ENCODE measurements around the gene PANX2.
A peak's percentile ranks its signal among the peaks of the same experiment; 100 is the strongest.
"Not testable (repeated sequence)": the region's sequence is repeated elsewhere in the genome, so short reads cannot be mapped to it uniquely, and the experiment has no call there.

Gene PANX2, protein sequence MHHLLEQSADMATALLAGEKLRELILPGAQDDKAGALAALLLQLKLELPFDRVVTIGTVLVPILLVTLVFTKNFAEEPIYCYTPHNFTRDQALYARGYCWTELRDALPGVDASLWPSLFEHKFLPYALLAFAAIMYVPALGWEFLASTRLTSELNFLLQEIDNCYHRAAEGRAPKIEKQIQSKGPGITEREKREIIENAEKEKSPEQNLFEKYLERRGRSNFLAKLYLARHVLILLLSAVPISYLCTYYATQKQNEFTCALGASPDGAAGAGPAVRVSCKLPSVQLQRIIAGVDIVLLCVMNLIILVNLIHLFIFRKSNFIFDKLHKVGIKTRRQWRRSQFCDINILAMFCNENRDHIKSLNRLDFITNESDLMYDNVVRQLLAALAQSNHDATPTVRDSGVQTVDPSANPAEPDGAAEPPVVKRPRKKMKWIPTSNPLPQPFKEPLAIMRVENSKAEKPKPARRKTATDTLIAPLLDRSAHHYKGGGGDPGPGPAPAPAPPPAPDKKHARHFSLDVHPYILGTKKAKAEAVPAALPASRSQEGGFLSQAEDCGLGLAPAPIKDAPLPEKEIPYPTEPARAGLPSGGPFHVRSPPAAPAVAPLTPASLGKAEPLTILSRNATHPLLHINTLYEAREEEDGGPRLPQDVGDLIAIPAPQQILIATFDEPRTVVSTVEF

DNA sequence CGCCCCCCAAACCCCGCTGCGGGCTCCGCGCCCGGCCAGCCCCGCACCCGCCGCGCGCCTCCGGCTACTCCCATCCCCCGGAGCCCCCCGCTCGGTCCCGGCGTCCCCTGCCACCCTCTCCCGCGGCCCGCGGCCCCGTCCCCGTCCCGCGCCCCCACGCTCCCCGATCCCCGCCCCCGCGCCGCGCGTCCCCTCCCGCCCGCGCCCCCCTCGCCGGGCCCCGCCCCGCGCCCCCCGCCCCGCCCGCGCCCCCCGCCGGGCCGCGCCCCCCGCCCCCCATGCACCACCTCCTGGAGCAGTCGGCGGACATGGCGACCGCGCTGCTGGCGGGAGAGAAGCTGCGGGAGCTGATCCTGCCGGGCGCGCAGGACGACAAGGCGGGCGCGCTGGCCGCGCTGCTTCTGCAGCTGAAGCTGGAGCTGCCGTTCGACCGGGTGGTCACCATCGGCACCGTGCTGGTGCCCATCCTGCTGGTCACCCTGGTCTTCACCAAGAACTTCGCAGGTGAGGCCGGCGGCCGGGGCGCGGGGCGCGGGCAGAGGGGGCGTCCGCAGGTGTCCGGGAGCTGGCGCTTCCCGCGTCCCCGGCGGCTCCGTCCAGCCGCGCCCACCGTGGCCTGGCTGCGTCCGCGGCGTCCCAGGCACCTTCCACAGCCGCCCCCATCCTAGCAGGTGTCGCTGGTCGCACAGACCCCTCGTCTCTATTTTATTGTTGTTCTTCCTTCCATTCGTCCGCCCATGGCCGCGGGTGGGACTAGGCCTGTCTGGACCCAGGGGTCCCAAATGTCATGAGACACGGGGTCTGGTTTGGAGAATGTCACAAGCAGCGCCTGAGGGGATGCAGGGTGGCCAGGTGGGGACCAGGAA lies at the start of gene PANX2:
Gene PANX2 (plus strand): TSS at position 279 of the 866 bp plus-strand sequence. CDS start 0 bp downstream, at position 279.
- H3K27ac ChIP-seq, result peak within 1 kb of the TSS in 1 of 21 experiments; percentile 6

DNA sequence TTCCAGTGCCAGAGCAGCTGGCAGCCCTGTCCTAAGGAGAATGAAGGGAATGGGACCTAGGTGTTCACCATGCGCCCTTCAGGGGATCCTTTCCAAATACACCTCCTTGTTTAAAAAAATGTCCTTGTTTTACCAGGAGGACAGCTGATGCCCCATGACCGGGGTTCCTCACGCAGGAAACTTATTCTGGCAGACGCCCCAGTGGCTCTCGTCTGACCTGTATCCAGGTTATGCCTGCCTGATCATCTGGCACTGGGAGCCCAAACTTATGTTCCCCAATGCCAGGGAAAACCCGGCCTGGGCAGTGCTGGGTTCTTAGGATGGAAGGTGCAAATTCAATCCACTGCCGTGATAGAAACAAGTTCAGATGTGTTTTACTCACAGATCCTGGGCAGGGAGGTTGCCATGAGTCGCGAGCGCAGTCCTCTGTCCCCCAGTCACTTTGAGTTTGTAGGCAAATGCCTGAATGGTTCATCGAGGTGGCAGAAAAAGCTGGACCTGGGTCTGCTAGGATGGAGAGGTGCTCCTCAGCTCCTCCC lies 49.3 kb upstream of the PANX2 start:
- Histone ChIP-seq H3K27ac (no peak overlapping the region), H3K4me3 (no peak overlapping the region)

More for the DNA sequence above, at the start of gene PANX2:
- peak within 1 kb of the TSS; percentile 13 to 52 (median 39) for H3K4me3 ChIP-seq

DNA sequence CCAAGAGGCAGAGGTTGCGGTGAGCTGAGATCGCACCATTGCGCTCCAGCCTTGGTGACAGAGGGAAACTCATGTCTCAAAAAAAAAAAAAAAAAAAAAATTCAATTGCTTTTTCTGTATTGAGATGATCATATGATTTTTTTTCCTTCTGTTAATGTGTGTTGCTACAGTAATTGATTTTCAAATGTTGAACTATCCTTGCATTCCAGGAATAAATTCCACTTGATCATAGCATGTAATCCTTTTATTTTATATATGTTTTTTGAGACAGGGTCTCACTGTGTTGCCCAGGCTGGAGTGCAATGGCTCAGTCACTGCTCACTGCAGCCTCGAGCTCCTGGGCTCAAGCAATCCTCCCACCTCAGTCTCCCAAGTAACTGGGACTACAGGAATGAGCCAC lies 47.4 kb upstream of the PANX2 start:
- no peak overlapping the region for H3K27ac ChIP-seq

DNA sequence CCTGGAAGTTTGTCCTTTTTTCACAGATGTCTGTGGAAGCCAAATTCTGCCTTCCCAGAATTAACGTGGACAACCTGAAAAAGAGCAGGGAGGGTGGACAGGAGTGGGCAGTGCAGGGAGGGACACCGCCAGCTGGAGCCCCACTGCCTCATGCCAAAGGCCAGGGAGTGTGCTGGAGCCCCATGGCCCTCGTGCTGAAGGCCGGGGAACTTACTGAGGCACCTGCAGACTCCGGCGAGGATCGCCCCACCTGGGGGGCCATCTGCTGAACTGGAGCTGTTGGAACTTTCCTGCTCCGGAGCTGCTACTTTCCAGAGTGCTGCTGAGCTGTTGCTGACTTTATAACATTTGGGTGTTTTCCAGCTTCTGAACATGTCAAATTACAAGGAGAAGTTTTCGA lies 45.5 kb upstream of the PANX2 start:
- Histone ChIP-seq H3K27ac (no peak overlapping the region), H3K4me3 (no peak overlapping the region)

More for the DNA sequence above, 47.4 kb upstream of the PANX2 start:
- H3K4me3 ChIP-seq, result no peak overlapping the region

DNA sequence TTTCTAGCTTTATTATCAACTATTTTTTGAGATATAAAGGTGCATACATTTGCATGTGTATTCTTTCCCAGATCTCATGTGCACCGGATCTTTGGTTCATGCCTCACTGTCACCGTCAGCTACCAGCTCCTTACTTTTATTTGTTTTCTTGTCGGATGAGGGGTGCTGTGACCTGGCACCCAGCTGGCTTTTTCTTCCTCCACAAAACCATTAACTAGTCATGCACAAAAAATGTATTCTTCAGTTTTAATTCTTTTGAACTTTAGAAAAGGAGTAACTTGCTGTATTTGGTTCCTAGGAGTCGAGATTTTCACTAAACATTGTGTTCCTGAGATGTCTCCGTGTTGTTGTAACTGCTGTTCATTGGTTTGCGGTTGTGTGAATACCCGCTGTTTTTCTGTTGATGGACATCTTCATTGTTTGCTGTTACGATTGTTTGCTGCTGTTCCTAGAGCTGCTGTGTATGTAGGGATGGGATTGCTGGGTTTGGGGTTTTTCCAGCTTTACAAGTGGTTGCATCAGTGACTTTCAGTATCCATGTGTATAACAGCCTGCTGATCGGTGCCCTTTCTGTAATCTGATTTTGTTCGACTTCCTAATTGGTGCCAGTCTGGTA lies 41.3 kb upstream of the PANX2 start:
- Histone ChIP-seq H3K27ac (no peak overlapping the region), H3K4me3 (no peak overlapping the region)

DNA sequence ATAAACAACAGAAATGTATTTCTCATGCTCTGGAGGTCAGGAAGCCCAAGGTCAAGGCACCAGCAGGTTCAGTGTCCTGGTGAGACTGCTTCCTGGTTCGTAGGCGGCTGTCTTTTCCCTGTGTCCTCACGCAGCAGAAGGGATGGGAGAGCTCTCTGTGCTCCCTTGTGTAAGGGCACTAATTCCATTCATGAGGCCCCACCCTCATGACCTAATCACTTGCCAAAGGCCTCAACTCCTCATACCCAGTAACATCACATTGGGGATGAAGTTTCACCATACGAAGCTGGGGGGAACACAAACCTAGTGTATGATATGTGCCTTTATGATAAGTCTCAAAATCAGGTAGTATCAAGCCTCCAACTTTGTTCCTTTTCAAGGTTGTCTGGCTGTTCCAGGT lies 38.6 kb upstream of the PANX2 start:
- H3K4me3 ChIP-seq, result no peak overlapping the region

DNA sequence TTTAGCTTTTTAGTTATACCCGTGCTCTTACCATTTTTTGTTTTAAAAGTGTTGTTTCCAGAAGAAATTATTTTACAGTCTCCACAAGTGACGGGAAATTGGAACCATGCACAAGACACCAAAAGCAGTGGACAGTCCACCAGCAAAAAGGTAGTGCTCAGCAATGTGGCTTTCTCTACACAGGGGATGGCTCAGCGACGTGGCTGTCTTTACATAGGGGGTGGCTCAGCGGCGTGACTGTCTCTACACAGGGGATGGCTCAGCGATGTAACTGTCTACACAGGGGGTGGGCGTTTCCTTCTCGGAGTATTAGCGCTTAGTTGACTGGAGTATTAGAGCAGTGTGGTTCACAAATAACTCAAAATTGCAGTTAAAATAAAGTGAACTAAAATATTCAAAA lies 36.0 kb upstream of the PANX2 start:
- Histone ChIP-seq H3K27ac (no peak overlapping the region), H3K4me3 (no peak overlapping the region)

More for the DNA sequence above, 38.6 kb upstream of the PANX2 start:
- no peak overlapping the region for H3K27ac ChIP-seq

DNA sequence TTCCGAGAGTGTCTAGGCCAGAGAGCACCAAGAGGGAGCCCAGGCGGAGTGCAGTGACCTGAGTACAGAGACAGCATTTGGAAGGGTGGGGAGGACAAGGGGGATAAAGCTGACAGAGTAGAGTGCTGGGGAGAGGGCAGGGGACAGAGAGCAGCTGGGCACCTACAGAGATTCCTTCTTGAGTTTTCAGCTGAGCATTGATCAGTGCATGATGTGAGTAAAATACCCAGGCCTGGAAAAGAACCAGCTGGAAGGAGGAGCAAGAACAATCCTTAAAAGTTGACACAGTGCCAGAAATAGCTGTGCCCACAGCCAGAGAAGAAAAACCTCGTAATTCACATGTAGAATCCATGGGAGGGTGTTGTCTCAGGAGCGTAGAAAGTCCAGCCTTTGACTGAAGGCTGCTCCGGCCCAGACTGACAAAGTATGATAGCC lies 33.9 kb upstream of the PANX2 start:
- Histone ChIP-seq H3K4me3 (no peak overlapping the region), H3K27ac (no peak overlapping the region)

DNA sequence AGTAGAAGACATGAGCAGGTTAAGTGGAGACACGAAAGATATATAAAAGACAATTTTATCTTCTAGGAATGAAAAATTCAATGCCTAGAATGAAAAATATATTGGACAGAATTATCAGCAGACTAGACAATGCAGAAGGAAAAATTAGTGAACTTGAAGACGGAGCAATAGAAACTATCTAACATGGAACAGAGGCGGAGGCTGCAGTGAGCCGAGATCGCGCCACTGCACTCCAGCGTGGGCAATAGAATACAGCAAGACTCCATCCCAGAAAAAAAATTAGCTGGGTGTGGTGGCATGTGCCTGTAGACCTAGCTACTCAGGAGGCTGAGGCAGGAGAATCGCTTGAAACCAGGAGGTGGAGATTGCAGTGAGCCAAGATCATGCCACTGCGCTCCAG lies 33.3 kb upstream of the PANX2 start:
- H3K27ac ChIP-seq, H3K4me3 ChIP-seq: not testable (repeated sequence)

DNA sequence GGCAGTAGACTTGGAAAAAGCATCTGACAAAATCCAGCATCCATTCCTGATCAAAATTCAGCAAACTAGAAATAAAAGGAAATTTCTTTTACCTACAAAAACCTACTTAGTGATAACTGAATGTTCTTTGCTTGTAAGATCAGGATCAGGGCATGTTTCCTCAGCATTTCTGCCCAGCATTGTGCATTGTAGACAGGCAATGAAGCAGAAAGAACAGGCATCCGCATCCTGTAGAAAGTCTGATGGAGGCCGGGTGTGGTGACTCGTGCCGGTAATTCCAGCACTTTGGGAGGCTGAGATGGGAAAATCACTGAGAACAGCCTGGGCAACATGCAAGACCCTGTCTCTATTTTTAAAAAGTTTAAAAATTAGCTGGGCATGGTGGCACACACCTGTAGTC lies 32.5 kb upstream of the PANX2 start:
- Histone ChIP-seq H3K4me3 (no peak overlapping the region), H3K27ac (no peak overlapping the region)

DNA sequence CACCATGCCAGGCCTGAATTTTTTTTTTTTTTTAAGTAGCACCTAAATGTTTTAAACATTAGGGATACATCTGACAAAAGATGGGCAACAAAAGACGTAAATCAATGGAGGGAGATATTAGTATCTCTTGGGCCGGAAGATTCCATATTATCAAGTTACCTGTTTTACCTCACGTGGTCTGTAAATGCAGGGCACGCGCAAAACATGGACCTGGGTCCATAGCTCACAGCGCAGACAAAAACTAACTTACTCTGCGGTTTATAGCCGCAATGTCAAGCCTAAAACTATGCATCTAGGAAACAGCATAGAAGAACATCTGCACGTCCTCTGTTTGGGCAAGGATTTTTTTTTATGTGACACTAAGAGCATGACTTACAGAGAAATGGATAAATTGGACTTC lies 31.5 kb upstream of the PANX2 start:
- Histone ChIP-seq H3K27ac (no peak overlapping the region), H3K4me3 (no peak overlapping the region)

DNA sequence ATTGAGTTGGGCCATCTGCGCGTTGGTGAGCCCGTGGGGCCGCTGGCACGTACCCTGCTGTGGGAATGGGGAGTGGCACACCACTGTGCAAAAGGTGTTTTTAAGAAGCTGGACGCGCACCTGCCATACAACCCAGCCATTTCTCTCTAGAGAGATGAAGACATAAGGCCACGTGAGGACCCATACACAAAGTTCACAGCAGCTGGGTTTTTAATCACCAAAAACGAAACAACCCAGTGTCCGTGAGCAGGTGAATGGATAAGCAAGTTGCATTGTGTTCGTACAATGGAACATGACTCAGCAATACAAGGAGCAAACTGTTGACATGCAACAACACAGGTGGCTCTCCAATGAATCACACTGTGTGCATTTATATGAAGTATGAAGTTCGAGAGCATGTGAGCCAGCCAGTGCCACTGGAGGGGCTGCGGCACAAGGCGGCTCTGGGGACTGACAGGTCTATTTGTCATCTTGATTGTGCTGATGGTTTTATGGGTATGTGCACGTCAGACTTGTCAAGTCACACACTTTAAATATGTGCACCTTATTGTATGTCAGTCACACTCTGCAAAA lies 30.6 kb upstream of the PANX2 start:
- H3K27ac ChIP-seq, result no peak overlapping the region
- H3K4me3 ChIP-seq, result no peak overlapping the region

DNA sequence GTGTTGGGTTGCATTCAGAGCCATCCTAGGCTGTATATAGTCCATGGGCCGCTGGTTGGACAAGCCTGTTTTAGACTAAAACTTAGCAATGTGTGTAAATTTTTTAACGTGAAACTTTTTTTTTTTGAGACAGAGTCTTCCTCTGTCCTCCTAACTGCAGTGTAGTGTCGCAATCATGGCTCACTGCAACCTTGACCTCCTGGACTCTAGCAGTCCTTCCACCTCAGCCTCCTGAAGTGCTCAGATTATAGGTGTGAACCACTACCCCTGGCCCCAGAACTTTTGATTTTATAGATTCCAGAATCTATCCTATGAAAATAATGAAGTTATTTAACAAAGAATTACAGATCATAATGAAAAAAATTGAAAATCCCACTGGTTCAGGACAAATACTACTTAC lies 29.9 kb upstream of the PANX2 start:
- no peak overlapping the region for H3K4me3 ChIP-seq
- H3K27ac ChIP-seq, result no peak overlapping the region

DNA sequence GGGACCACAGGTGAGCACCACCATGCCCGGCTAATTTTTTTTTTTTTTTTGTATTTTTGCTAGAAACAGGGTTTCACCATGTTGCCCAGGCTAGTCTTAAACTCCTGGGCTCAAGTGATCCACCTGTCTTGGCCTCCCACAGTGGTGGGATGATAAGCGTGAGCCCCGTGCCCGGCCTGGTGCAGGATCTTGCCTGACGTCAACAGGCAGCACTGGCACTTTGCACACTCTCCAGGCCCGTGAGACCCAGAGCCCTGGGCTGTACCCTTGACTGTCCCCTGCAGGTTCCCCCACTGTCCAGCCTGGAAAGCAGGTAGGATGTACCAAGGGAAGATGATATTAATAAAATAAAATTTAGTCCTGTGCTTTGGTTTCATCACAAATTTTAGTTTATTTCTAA lies 29.1 kb upstream of the PANX2 start:
- no peak overlapping the region for H3K4me3 ChIP-seq
- H3K27ac ChIP-seq, result no peak overlapping the region

DNA sequence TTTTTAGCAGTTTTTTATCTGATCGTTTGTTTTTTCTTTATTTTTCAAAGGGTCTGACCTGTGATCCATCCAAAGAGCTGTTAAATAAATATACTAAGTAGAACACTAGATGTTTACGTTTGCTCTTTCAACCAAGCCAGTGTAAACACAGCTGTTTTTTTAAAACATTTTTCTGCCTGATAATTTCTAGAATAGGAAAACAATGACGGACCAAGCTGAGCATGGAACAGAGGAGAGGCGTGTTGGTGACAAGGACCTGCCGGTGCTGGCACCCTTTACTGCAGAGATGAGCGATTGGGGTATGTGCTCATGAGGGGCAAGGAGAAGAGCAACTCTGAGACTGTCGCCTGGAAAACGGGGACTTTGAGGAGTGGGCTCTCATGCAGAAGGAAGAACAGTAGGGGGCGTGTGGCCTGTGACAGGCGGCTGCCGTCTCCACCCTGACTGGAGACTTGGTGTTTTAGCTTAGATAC lies 28.6 kb upstream of the PANX2 start:
- Histone ChIP-seq H3K27ac (no peak overlapping the region), H3K4me3 (no peak overlapping the region)

DNA sequence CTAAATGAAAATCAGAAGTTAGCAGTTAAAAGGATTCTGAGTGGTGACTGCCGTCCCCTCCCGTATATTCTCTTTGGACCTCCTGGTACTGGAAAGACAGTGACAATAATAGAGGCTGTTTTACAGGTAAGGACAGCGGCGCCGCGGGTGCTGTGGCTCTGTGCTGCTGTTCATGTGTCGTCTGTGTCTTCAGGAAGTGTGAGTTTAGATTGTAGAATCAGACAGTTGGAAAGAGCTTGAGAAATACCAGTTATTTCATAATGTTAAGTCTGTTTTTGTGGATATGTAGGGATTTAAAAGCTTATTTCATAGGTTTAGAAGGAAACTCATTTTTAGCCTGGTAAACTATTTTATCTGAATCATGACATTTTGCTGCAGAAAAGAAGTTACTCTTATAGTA lies 27.4 kb upstream of the PANX2 start:
- Histone ChIP-seq H3K27ac (no peak overlapping the region), H3K4me3 (no peak overlapping the region)

DNA sequence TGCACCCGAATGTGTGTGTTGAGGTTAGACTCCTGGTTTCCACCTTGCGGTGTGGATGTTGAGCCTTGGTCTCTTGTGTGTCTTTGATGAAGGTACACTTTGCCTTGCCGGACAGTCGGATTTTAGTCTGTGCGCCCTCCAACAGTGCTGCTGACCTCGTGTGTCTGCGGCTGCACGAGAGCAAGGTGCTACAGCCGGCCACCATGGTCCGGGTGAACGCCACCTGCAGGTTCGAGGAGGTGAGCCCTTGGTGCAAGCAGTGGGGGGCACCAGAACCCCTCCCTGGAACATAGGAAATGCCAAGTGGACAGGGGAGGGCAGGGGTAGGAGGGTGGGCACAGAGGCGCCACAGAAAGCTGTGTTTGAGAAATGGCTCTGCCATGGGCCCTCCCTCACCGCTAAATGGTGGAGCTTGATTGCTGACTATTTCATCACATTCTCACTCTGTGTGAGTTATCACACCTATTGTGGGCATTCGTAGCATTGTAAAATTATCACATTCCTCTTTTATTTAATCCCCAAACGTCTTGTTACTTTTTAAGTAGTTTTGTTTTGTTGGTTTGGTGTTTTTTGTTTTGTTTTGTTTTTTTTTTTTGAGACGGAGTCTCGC lies 26.4 kb upstream of the PANX2 start:
- Histone ChIP-seq H3K4me3 (no peak overlapping the region), H3K27ac (no peak overlapping the region)

DNA sequence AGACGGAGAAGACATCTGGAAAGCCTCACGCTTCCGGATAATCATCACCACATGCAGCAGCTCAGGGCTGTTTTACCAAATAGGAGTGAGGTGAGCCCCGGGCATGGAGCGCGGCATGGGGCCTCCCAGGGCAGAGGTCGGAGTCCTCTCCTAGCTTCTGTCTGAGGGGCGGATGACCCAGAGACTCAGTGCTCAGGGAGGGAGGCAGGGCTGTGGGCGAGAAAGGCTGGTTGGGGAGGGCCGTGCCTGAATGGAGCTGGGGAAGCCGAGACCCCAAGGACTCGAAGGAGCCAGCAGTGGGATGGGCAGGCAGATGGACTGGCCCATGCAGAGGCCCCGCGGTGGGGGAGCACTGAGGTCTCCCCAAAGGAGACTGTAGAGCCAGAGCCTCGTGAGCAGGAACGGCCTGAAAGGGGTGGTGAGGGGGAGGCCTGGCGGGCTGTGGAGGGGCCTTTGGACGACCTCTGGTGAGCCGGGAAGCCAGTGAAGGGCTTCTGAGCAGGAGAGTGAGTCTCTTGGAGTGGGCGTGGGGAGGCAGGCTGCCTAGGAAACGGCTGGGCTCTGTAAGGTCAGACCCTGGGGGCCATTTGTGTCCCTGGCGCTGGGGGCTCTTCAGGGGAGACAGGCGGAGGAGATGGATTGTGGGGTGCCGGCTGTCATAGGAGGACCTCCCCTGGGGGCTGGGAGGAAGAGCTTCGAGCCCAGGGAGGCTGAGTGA lies 24.7 kb upstream of the PANX2 start:
- H3K4me3 ChIP-seq, result no peak overlapping the region
- no peak overlapping the region for H3K27ac ChIP-seq
